IgD-negative memory B cell (primary cell): ENCODE results near the gene TP63. TPM values are rescaled to one million over a fixed set of nuclear protein-coding genes. Genes with fewer than 3 reads are reported as not detected.

Experiments used
- H3K27ac Mint-ChIP-seq, 3 donors: one replicate each; pipeline ENCODE4 v1.8.0; 2020 to 2022; ENCODE audit warnings: mild to moderate bottlenecking in 3 of 3, mixed read lengths in 3 of 3, moderate library complexity in 1 of 3
- H3K27me3 Mint-ChIP-seq: one replicate; pipeline ENCODE4 v1.8.0; 2021; ENCODE audit warnings: mixed read lengths
- H3K36me3 Mint-ChIP-seq: one replicate; pipeline ENCODE4 v1.8.0; 2020; ENCODE audit warnings: mild to moderate bottlenecking, mixed read lengths
- H3K4me1 Mint-ChIP-seq, 3 donors: one replicate each; pipeline ENCODE4 v1.8.0; 2020 to 2022; ENCODE audit warnings: mixed read lengths in 3 of 3, mild to moderate bottlenecking in 1 of 3
- H3K4me3 Mint-ChIP-seq, 4 donors: one replicate each; pipeline ENCODE4 v1.8.0; 2020 to 2022; ENCODE audit warnings: mild to moderate bottlenecking in 4 of 4, mixed read lengths in 4 of 4, moderate library complexity in 3 of 4
- H3K9me3 Mint-ChIP-seq, 3 donors: one replicate each; pipeline ENCODE4 v1.8.0; 2020 to 2021; ENCODE audit warnings: mixed read lengths in 3 of 3, mild to moderate bottlenecking in 1 of 3
- polyA plus RNA-seq: library from polyadenylated mRNA; unstranded; fragments of 300-500 nt; fragmentation: Illumina TruSeq; gene quantifications from one replicate; pipeline ENCODE4 v1.2.3, GENCODE V29; 2021

Gene TP63
- polyA plus RNA-seq, 1 donor from 2014 or later, result 1.0 TPM

- Mint-ChIP-seq H3K4me3 (no peak overlapping the region), H3K27me3 (peaks cover 2% of the 10 kb centered on the region), H3K36me3 (peaks cover 2% of the 10 kb centered on the region), H3K4me1 (peaks cover 0 to 6% (median 2%) of the 10 kb centered on the region in 3 donors), H3K9me3 (no peaks in the 10 kb centered on the region), H3K27ac (peak overlapping the region in 1 of 3 donors; percentile 42)
These were observed 202.8 kb downstream of the TP63 start for GRCh38 chr3:189833996-189834395.

- Mint-ChIP-seq H3K27me3 (no peaks in the 10 kb centered on the region), H3K4me3 (no peak overlapping the region), H3K4me1 (peaks cover 0 to 6% (median 2%) of the 10 kb centered on the region in 3 donors), H3K27ac (no peak overlapping the region), H3K36me3 (peaks cover 2% of the 10 kb centered on the region), H3K9me3 (no peaks in the 10 kb centered on the region)
These were observed 203.3 kb downstream of the TP63 start for GRCh38 chr3:189834462-189834861.

- Mint-ChIP-seq H3K9me3 (no peaks in the 10 kb centered on the region), H3K27me3 (no peaks in the 10 kb centered on the region), H3K4me1 (peaks cover 0 to 6% (median 2%) of the 10 kb centered on the region in 3 donors), H3K36me3 (peaks cover 2% of the 10 kb centered on the region), H3K4me3 (no peak overlapping the region), H3K27ac (peak overlapping the region in 1 of 3 donors; percentile 44)
These were observed 205.6 kb downstream of the TP63 start for GRCh38 chr3:189836795-189837194.

GRCh38 chr3:189838291-189838690, 207.1 kb downstream of the TP63 start:
- peaks cover 2% of the 10 kb centered on the region for H3K36me3 Mint-ChIP-seq
- H3K27ac Mint-ChIP-seq, result peak overlapping the region in 1 of 3 donors; percentile 36
- no peaks in the 10 kb centered on the region for H3K9me3 Mint-ChIP-seq
- no peaks in the 10 kb centered on the region for H3K27me3 Mint-ChIP-seq
- H3K4me1 Mint-ChIP-seq, result peaks cover 0 to 6% (median 2%) of the 10 kb centered on the region in 3 donors
- H3K4me3 Mint-ChIP-seq, result peak overlapping the region in 1 of 4 donors; percentile 59

GRCh38 chr3:189839576-189839975, 208.4 kb downstream of the TP63 start:
- H3K27me3 Mint-ChIP-seq, result no peaks in the 10 kb centered on the region
- H3K27ac Mint-ChIP-seq, result no peak overlapping the region
- peaks cover 2% of the 10 kb centered on the region for H3K36me3 Mint-ChIP-seq
- no peak overlapping the region for H3K4me3 Mint-ChIP-seq
- peaks cover 0 to 6% (median 2%) of the 10 kb centered on the region in 3 donors for H3K4me1 Mint-ChIP-seq
- H3K9me3 Mint-ChIP-seq, result no peaks in the 10 kb centered on the region

GRCh38 chr3:189841473-189842205, 210.4 kb downstream of the TP63 start:
- Mint-ChIP-seq H3K36me3 (peaks cover 6% of the 10 kb centered on the region), H3K4me3 (no peak overlapping the region), H3K9me3 (no peaks in the 10 kb centered on the region), H3K27ac (no peak overlapping the region), H3K4me1 (peaks cover 0 to 6% (median 2%) of the 10 kb centered on the region in 3 donors), H3K27me3 (no peaks in the 10 kb centered on the region)

- H3K27ac Mint-ChIP-seq, result peak overlapping the region in 1 of 3 donors; percentile 32
These were observed 211.8 kb downstream of the TP63 start for GRCh38 chr3:189842681-189843602.

GRCh38 chr3:189845069-189845468, 213.9 kb downstream of the TP63 start:
- no peaks in the 10 kb centered on the region for H3K9me3 Mint-ChIP-seq
- peaks cover 4% of the 10 kb centered on the region for H3K36me3 Mint-ChIP-seq
- no peaks in the 10 kb centered on the region for H3K4me1 Mint-ChIP-seq
- H3K27ac Mint-ChIP-seq, result no peak overlapping the region
- no peaks in the 10 kb centered on the region for H3K27me3 Mint-ChIP-seq
- H3K4me3 Mint-ChIP-seq, result no peak overlapping the region

More at GRCh38 chr3:189842681-189843602, 211.8 kb downstream of the TP63 start:
- Mint-ChIP-seq H3K27me3 (no peaks in the 10 kb centered on the region), H3K9me3 (no peaks in the 10 kb centered on the region), H3K36me3 (peaks cover 6% of the 10 kb centered on the region), H3K4me1 (peaks cover 0 to 6% (median 2%) of the 10 kb centered on the region in 3 donors), H3K4me3 (no peak overlapping the region)

GRCh38 chr3:189848395-189849040, 217.3 kb downstream of the TP63 start:
- Mint-ChIP-seq H3K4me3 (no peak overlapping the region), H3K27ac (no peak overlapping the region), H3K9me3 (no peaks in the 10 kb centered on the region), H3K4me1 (no peaks in the 10 kb centered on the region), H3K36me3 (peaks cover 6% of the 10 kb centered on the region), H3K27me3 (no peaks in the 10 kb centered on the region)

- Mint-ChIP-seq H3K4me1 (no peaks in the 10 kb centered on the region), H3K27me3 (no peaks in the 10 kb centered on the region), H3K9me3 (no peaks in the 10 kb centered on the region), H3K36me3 (peaks cover 6% of the 10 kb centered on the region), H3K4me3 (no peak overlapping the region), H3K27ac (no peak overlapping the region)
These were observed 218.1 kb downstream of the TP63 start for GRCh38 chr3:189849262-189849661.

GRCh38 chr3:189851682-189852081, 220.5 kb downstream of the TP63 start:
- H3K4me1 Mint-ChIP-seq, result peaks cover 0 to 3% (median 0%) of the 10 kb centered on the region in 3 donors
- peaks cover 2% of the 10 kb centered on the region for H3K36me3 Mint-ChIP-seq
- no peak overlapping the region for H3K4me3 Mint-ChIP-seq
- no peaks in the 10 kb centered on the region for H3K27me3 Mint-ChIP-seq
- H3K27ac Mint-ChIP-seq, result no peak overlapping the region
- H3K9me3 Mint-ChIP-seq, result peaks cover 0 to 1% (median 0%) of the 10 kb centered on the region in 3 donors

GRCh38 chr3:189853906-189854305, 222.7 kb downstream of the TP63 start:
- no peak overlapping the region for H3K27ac Mint-ChIP-seq
- no peak overlapping the region for H3K4me3 Mint-ChIP-seq
- H3K27me3 Mint-ChIP-seq, result no peaks in the 10 kb centered on the region
- peaks cover 0 to 3% (median 1%) of the 10 kb centered on the region in 3 donors for H3K9me3 Mint-ChIP-seq
- H3K4me1 Mint-ChIP-seq, result peaks cover 0 to 3% (median 0%) of the 10 kb centered on the region in 3 donors
- peaks cover 2% of the 10 kb centered on the region for H3K36me3 Mint-ChIP-seq

GRCh38 chr3:189860296-189860695, 229.1 kb downstream of the TP63 start:
- H3K4me1 Mint-ChIP-seq, result no peaks in the 10 kb centered on the region
- H3K36me3 Mint-ChIP-seq, result no peaks in the 10 kb centered on the region
- H3K9me3 Mint-ChIP-seq, result peaks cover 0 to 5% (median 1%) of the 10 kb centered on the region in 3 donors
- H3K4me3 Mint-ChIP-seq, result no peak overlapping the region
- H3K27me3 Mint-ChIP-seq, result no peaks in the 10 kb centered on the region
- no peak overlapping the region for H3K27ac Mint-ChIP-seq

GRCh38 chr3:189862385-189862998, 231.3 kb downstream of the TP63 start:
- Mint-ChIP-seq H3K9me3 (peaks cover 0 to 5% (median 0%) of the 10 kb centered on the region in 3 donors), H3K36me3 (no peaks in the 10 kb centered on the region), H3K27ac (no peak overlapping the region), H3K4me3 (no peak overlapping the region), H3K27me3 (no peaks in the 10 kb centered on the region), H3K4me1 (peaks cover 0 to 2% (median 0%) of the 10 kb centered on the region in 3 donors)
